Fibroblast of pulmonary artery (primary cell): ENCODE data around the gene MSH6.
A peak's percentile ranks its signal among the peaks of the same experiment; 100 is the strongest.

Experiments used
- DNase-seq: peaks from one replicate; pipeline ENCODE4 v3.0.0-alpha.2; 2010; ENCODE audit warnings: low read depth
- H3K4me3 ChIP-seq: replicated peaks from 2 replicates; pipeline ENCODE4 v1.5.1; 2011; ENCODE audit warnings: low read depth, mild to moderate bottlenecking, control low read depth, low read length, moderate library complexity
- CTCF ChIP-seq: IDR thresholded peaks from 2 replicates; pipeline ENCODE4 v1.5.1; 2011; ENCODE audit warnings: mild to moderate bottlenecking, control low read depth, low read length, inconsistent platforms; ENCODE audit errors: missing control alignments

Gene MSH6

GRCh38 chr2:47741637-47742036 lies 41.3 kb upstream of the MSH6 start:
- TF ChIP-seq CTCF = no peak
- no peak for DNase-seq
- H3K4me3 ChIP-seq = no peak overlapping the region

GRCh38 chr2:47744074-47744473 lies 38.9 kb upstream of the MSH6 start:
- DNase-seq = no peak
- no peak overlapping the region for H3K4me3 ChIP-seq
- no peak for TF ChIP-seq CTCF

- H3K4me3 ChIP-seq = no peak overlapping the region
- no peak for TF ChIP-seq CTCF
- no peak for DNase-seq
Measured at GRCh38 chr2:47747878-47748277, 35.1 kb upstream of the MSH6 start.

- DNase-seq = no peak
- no peak for TF ChIP-seq CTCF
- no peak overlapping the region for H3K4me3 ChIP-seq
Measured at GRCh38 chr2:47751856-47752414, 31.0 kb upstream of the MSH6 start.

GRCh38 chr2:47767497-47767844 lies 15.5 kb upstream of the MSH6 start:
- no peak overlapping the region for H3K4me3 ChIP-seq
- DNase-seq = no peak
- no peak for TF ChIP-seq CTCF

- peak; percentile 91 for TF ChIP-seq CTCF
- DNase-seq = peak; percentile 56
- peak overlapping the region; percentile 14 for H3K4me3 ChIP-seq
Measured at GRCh38 chr2:47767880-47768609, 14.9 kb upstream of the MSH6 start.

GRCh38 chr2:47769318-47769717 lies 13.6 kb upstream of the MSH6 start:
- DNase-seq = no peak
- H3K4me3 ChIP-seq = no peak overlapping the region
- TF ChIP-seq CTCF = no peak
